Endothelial cell of umbilical vein (primary cell): Measurements from ENCODE around the gene USP40. TPM values are rescaled to one million over a fixed set of nuclear protein-coding genes. Genes with fewer than 3 reads are reported as not detected.

ENCODE experiments used
- BruUV-seq: library from RNA; stranded (reverse); fragments of 400-500 nt; replicated peaks from 2 replicates; lab custom pipeline; 2021; lab: Mats Ljungman, UMichigan
- CTCF ChIA-PET: fragments of 300-600, 350-600 bp; sonication (Branson Sonifier 250); formaldehyde crosslinking; loops from one replicate; lab custom pipeline; 2021; ENCODE audit warnings: antibody characterized with exemption, inconsistent platforms; lab: Charles Lee
- POLR2A ChIA-PET: fragments of 300-600, 350-600 bp; sonication (Branson Sonifier 250); formaldehyde crosslinking; loops from one replicate; lab custom pipeline; 2021; ENCODE audit warnings: antibody characterized with exemption, inconsistent platforms; lab: Charles Lee
- DNase-seq: peaks from one replicate; pipeline ENCODE4 v3.0.0-alpha.2; 2011; ENCODE audit warnings: low read depth, low spot score
- FAIRE-seq: peaks from 2 replicates; lab custom pipeline; 2011; peaks lifted over from hg19 to GRCh38; lab: Jason Lieb, UNC
- H2AFZ ChIP-seq: 2 replicates; pipeline ENCODE4 v1.6.0; 2012; ENCODE audit warnings: low read depth, low read length, control low read depth, inconsistent platforms
- H3K27ac ChIP-seq: 2 replicates; pipeline ENCODE4 v1.5.1; 2011; ENCODE audit warnings: low read depth, mild to moderate bottlenecking, control low read depth, low read length, moderate library complexity; ENCODE audit not compliant: insufficient read depth
- H3K27me3 ChIP-seq, 2 experiments: 2 replicates each; pipeline versions ENCODE4 v1.6.0 to v1.6.1; 2011; ENCODE audit warnings: low read length in 2 of 2, mixed read lengths in 1 of 2; ENCODE audit not compliant: control insufficient read depth in 2 of 2, insufficient read depth in 2 of 2
- H3K36me3 ChIP-seq, 2 experiments: 2 replicates in 1 of 2; 3 replicates in 1 of 2; pipeline ENCODE4 v1.5.1; 2011; ENCODE audit warnings: low read length in 2 of 2, mild to moderate bottlenecking in 1 of 2, moderate library complexity in 1 of 2; ENCODE audit not compliant: control insufficient read depth in 2 of 2, insufficient read depth in 2 of 2; ENCODE audit errors: extremely low read depth in 1 of 2
- H3K4me1 ChIP-seq: 3 replicates; pipeline ENCODE4 v1.5.1; 2011; ENCODE audit warnings: mild to moderate bottlenecking, low read length; ENCODE audit not compliant: control insufficient read depth, insufficient read depth; ENCODE audit errors: extremely low read depth
- H3K4me2 ChIP-seq: 2 replicates; pipeline ENCODE4 v1.6.1; 2011; ENCODE audit warnings: low read length, control low read depth, mixed read lengths; ENCODE audit not compliant: insufficient read depth
- H3K4me3 ChIP-seq, 3 experiments: fragments of 200-600 bp in 1 of 3; sonication (generic), shearing (Covaris generic) in 1 of 3; replicated peaks in 1 of 3; 2 replicates each; pipeline ENCODE4 v1.5.1; 2011 to 2016; ENCODE audit warnings: control low read depth in 3 of 3, low read length in 3 of 3, mild to moderate bottlenecking in 2 of 3, inconsistent platforms in 1 of 3, low read depth in 1 of 3, moderate library complexity in 1 of 3; ENCODE audit not compliant: insufficient read depth in 1 of 3
- H3K79me2 ChIP-seq: 2 replicates; pipeline ENCODE4 v1.6.0; 2012; ENCODE audit warnings: low read length, inconsistent platforms; ENCODE audit not compliant: control insufficient read depth, insufficient read depth
- H3K9ac ChIP-seq: replicated peaks from 2 replicates; pipeline ENCODE3; 2011; ENCODE audit warnings: low read length, control low read depth; ENCODE audit not compliant: insufficient read depth; ENCODE audit errors: extremely low read depth
- H3K9me1 ChIP-seq: replicated peaks from 3 replicates; pipeline ENCODE4 v1.6.0; 2011; ENCODE audit warnings: mild to moderate bottlenecking, low read length; ENCODE audit not compliant: control insufficient read depth, insufficient read depth; ENCODE audit errors: extremely low read depth
- H3K9me3 ChIP-seq: replicated peaks from 2 replicates; pipeline ENCODE4 v1.5.1; 2012; ENCODE audit warnings: low read length, inconsistent platforms; ENCODE audit not compliant: control insufficient read depth, insufficient read depth
- H4K20me1 ChIP-seq: replicated peaks from 2 replicates; pipeline ENCODE3; 2011; ENCODE audit warnings: mild to moderate bottlenecking, low read length; ENCODE audit not compliant: control insufficient read depth, insufficient read depth; ENCODE audit errors: extremely low read depth
- CTCF ChIP-seq, 2 donors: IDR thresholded peaks; 1 replicate in 1 of 2; 2 replicates in 1 of 2; pipeline ENCODE4 v1.5.1; 2011; ENCODE audit warnings: low read length in 2 of 2, mild to moderate bottlenecking in 2 of 2, moderate library complexity in 2 of 2, control low read depth in 1 of 2, inconsistent platforms in 1 of 2, low read depth in 1 of 2; ENCODE audit not compliant: insufficient read depth in 1 of 2; ENCODE audit errors: extremely low read depth in 1 of 2
- EZH2 ChIP-seq: IDR thresholded peaks from 2 replicates; pipeline ENCODE4 v1.6.1; 2012; ENCODE audit warnings: borderline replicate concordance, low read depth, mild to moderate bottlenecking, moderate library complexity, low read length, inconsistent platforms; ENCODE audit not compliant: severe bottlenecking
- FOS ChIP-seq: IDR thresholded peaks from 2 replicates; pipeline ENCODE4 v1.6.1; 2011; ENCODE audit warnings: mild to moderate bottlenecking, low read length, moderate library complexity, borderline replicate concordance; ENCODE audit not compliant: insufficient read depth
- GATA2 ChIP-seq: IDR thresholded peaks from 2 replicates; pipeline ENCODE4 v1.7.0; 2011; ENCODE audit warnings: low read depth, mild to moderate bottlenecking, moderate library complexity, mixed read lengths, low read length; ENCODE audit not compliant: insufficient read length, insufficient read depth
- JUN ChIP-seq: IDR thresholded peaks from 2 replicates; pipeline ENCODE4 v1.6.1; 2011; ENCODE audit warnings: borderline replicate concordance, low read depth; ENCODE audit not compliant: insufficient read length, insufficient read depth
- MAX ChIP-seq: IDR thresholded peaks from 2 replicates; pipeline ENCODE4 v1.6.1; 2011; ENCODE audit not compliant: insufficient read depth, insufficient read length
- MYC ChIP-seq: IDR thresholded peaks from one replicate; pipeline ENCODE4 v1.6.1; 2011; ENCODE audit warnings: mild to moderate bottlenecking, low read depth, low read length
- POLR2A ChIP-seq: IDR thresholded peaks from 2 replicates; pipeline ENCODE4 v1.6.1; 2012; ENCODE audit warnings: low read depth, mild to moderate bottlenecking, control low read depth, low read length
- POLR2AphosphoS5 ChIP-seq: IDR thresholded peaks from 2 replicates; pipeline ENCODE4 v1.6.1; 2012; ENCODE audit warnings: low read depth, mild to moderate bottlenecking, control low read depth, low read length, moderate library complexity; ENCODE audit not compliant: insufficient read depth
- dilution Hi-C: fragments of 300-500 bp; cut with MboI; formaldehyde crosslinking; loops from one replicate; pipeline ENCODE4 v1.15.0; 2019; ENCODE audit warnings: low sequenced_read_pairs; ENCODE audit not compliant: extremely low pct_ligation_motif_present
- intact Hi-C: fragments of 100-400 bp; cut with micrococcal nuclease; formaldehyde crosslinking; loops from one replicate; pipeline ENCODE4 v1.10.0; 2022
- polyA plus RNA-seq, 4 experiments: library from polyadenylated mRNA; depleted of rRNA in 3 of 4; stranded (reverse) in 3 of 4; unstranded in 1 of 4; fragments of >200 nt; gene quantifications; 2 replicates each; pipeline versions ENCODE4 v1.2.1 to v1.2.3, GENCODE V29; 2011 to 2012; ENCODE audit warnings: missing spikeins in 1 of 4
- total RNA-seq: library from RNA; stranded (reverse); gene quantifications from 2 replicates; pipeline ENCODE4 v1.2.3, GENCODE V29; 2021

Gene USP40
- total and polyA plus RNA-seq, 2 donors (not counting 3 experiments of a cell fraction or from before 2014, with no cell fraction given): 32.2 to 32.5 TPM

- DNase-seq (no peak), FAIRE-seq (no peak)
- H4K20me1 ChIP-seq: no peaks in the 10 kb centered on the region
- peaks cover 0 to 4% of the 10 kb centered on the region in 2 experiments for H3K36me3 ChIP-seq
- dilution Hi-C loops: no loop called here
- no peaks in the 10 kb centered on the region for H3K79me2 ChIP-seq
- no peak overlapping the region for H3K27ac ChIP-seq
- intact Hi-C loops: no loop called here
- no peak overlapping the region for H3K9ac ChIP-seq
- no peak overlapping the region for H3K4me2 ChIP-seq
- ChIA-PET CTCF (no interaction called here), POLR2A (no interaction called here)
- H2AFZ ChIP-seq: no peak overlapping the region
- H3K27me3 ChIP-seq: no peaks in the 10 kb centered on the region
- no peaks in the 10 kb centered on the region for H3K9me3 ChIP-seq
- H3K4me1 ChIP-seq: no peaks in the 10 kb centered on the region
- no peaks in the 10 kb centered on the region for H3K9me1 ChIP-seq
- TF ChIP-seq MYC (no peak), MAX (no peak), POLR2AphosphoS5 (no peak), FOS (no peak), JUN (no peak), CTCF (IDR thresholded peaks at IDR 0.05; ENCODE audit: extremely low read depth in 1 of 2, insufficient read depth in 1 of 2, low read depth in 1 of 2, low read length in 2 of 2) (no peak), GATA2 (no peak), POLR2A (no peak), EZH2 (no peak)
- no TSS peak for BruUV-seq
- H3K4me3 ChIP-seq: no peak overlapping the region
Measured at GRCh38 chr2:233531955-233532354, 34.6 kb downstream of the USP40 start.
